ENCODE measurements around the gene AGFG2. TPM values are rescaled to one million over a fixed set of nuclear protein-coding genes. Genes with fewer than 3 reads are reported as not detected.

The AGFG2 gene
- total RNA-seq, 1 donor from 2014 or later = 36.0 TPM

- H3K36me3 ChIP-seq = peaks cover 33% of the 10 kb centered on the region
These were observed 17.5 kb downstream of the AGFG2 start for GRCh38 chr7:100556541-100556940.

GRCh38 chr7:100559127-100559526, 20.1 kb downstream of the AGFG2 start:
- no peaks in the 10 kb centered on the region for H3K27me3 ChIP-seq
- DNase-seq (no peak), ATAC-seq (no peak)
- H3K4me1 ChIP-seq = peaks cover 4% of the 10 kb centered on the region
- peaks cover 30% of the 10 kb centered on the region for H3K36me3 ChIP-seq
- H3K27ac ChIP-seq = no peak overlapping the region
- no peak overlapping the region for H3K4me3 ChIP-seq
- intact Hi-C loops (cut with DNase I) = no loop called here
- no peak for TF ChIP-seq CTCF (IDR thresholded peaks at IDR 0.05)
- no peaks in the 10 kb centered on the region for H3K9me3 ChIP-seq

More at GRCh38 chr7:100556541-100556940, 17.5 kb downstream of the AGFG2 start:
- Histone ChIP-seq H3K27ac (peak overlapping the region; percentile 3), H3K4me1 (peaks cover 4% of the 10 kb centered on the region), H3K4me3 (no peak overlapping the region), H3K27me3 (no peaks in the 10 kb centered on the region), H3K9me3 (no peaks in the 10 kb centered on the region)
- intact Hi-C loops (cut with DNase I) = no loop called here
- peak; percentile 63 for ATAC-seq
- no peak for DNase-seq
- TF ChIP-seq CTCF (IDR thresholded peaks at IDR 0.05) = no peak

- peaks cover 4% of the 10 kb centered on the region for H3K4me1 ChIP-seq
- H3K4me3 ChIP-seq = no peak overlapping the region
- ATAC-seq (no peak), DNase-seq (peak; percentile 61)
- no peak for TF ChIP-seq CTCF (IDR thresholded peaks at IDR 0.05)
- H3K27ac ChIP-seq = no peak overlapping the region
- intact Hi-C loops (cut with DNase I) = loop anchor here (5.0 to 10.0 kb wide), 2 partner anchors 94 to 123 kb away; no protein-coding TSS in a partner anchor
- no peaks in the 10 kb centered on the region for H3K9me3 ChIP-seq
- no peaks in the 10 kb centered on the region for H3K27me3 ChIP-seq
- H3K36me3 ChIP-seq = peaks cover 16% of the 10 kb centered on the region
These were observed 22.6 kb downstream of the AGFG2 start for GRCh38 chr7:100561491-100562194.

- Histone ChIP-seq H3K9me3 (no peaks in the 10 kb centered on the region), H3K36me3 (peaks cover 13% of the 10 kb centered on the region), H3K27ac (no peak overlapping the region), H3K4me3 (no peak overlapping the region), H3K27me3 (no peaks in the 10 kb centered on the region), H3K4me1 (peaks cover 4% of the 10 kb centered on the region)
- ATAC-seq = no peak
- intact Hi-C loops (cut with DNase I) = loop anchor here (5.0 to 10.0 kb wide), 2 partner anchors 95 to 122 kb away; no protein-coding TSS in a partner anchor
- TF ChIP-seq CTCF (IDR thresholded peaks at IDR 0.05) = no peak
- peak; percentile 63 for DNase-seq
These were observed 23.4 kb downstream of the AGFG2 start for GRCh38 chr7:100562195-100563099.

GRCh38 chr7:100563100-100563564, 24.1 kb downstream of the AGFG2 start:
- intact Hi-C loops (cut with DNase I) = loop anchor here (5.0 to 10.0 kb wide), 2 partner anchors 96 to 122 kb away; no protein-coding TSS in a partner anchor
- DNase-seq = no peak
- Histone ChIP-seq H3K36me3 (peaks cover 13% of the 10 kb centered on the region), H3K9me3 (no peaks in the 10 kb centered on the region), H3K4me3 (no peak overlapping the region), H3K4me1 (peaks cover 4% of the 10 kb centered on the region), H3K27ac (no peak overlapping the region), H3K27me3 (no peaks in the 10 kb centered on the region)
- TF ChIP-seq CTCF (IDR thresholded peaks at IDR 0.05) = no peak
- no peak for ATAC-seq
